Kidney tubule cell (primary cell): ENCODE measurements around the gene ICAM5.
"Not testable (repeated sequence)": the region's sequence is repeated elsewhere in the genome, so short reads cannot be mapped to it uniquely, and the experiment has no call there.

Experiments used
- DNase-seq: peaks from one replicate; pipeline ENCODE4 v3.0.0-alpha.2; 2018; ENCODE audit warnings: low spot score

The ICAM5 gene

DNA sequence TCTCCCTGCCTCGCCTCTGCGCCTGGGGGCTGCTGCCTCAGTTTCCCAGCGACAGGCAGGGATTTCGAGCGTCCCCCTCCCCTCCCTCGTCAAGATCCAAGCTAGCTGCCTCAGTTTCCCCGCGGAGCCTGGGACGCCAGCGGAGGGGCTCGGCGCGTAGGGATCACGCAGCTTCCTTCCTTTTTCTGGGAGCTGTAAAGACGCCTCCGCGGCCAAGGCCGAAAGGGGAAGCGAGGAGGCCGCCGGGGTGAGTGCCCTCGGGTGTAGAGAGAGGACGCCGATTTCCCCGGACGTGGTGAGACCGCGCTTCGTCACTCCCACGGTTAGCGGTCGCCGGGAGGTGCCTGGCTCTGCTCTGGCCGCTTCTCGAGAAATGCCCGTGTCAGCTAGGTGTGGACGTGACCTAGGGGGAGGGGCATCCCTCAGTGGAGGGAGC lies 19.6 kb upstream of the ICAM5 start:
- peak; percentile 80 for DNase-seq

DNA sequence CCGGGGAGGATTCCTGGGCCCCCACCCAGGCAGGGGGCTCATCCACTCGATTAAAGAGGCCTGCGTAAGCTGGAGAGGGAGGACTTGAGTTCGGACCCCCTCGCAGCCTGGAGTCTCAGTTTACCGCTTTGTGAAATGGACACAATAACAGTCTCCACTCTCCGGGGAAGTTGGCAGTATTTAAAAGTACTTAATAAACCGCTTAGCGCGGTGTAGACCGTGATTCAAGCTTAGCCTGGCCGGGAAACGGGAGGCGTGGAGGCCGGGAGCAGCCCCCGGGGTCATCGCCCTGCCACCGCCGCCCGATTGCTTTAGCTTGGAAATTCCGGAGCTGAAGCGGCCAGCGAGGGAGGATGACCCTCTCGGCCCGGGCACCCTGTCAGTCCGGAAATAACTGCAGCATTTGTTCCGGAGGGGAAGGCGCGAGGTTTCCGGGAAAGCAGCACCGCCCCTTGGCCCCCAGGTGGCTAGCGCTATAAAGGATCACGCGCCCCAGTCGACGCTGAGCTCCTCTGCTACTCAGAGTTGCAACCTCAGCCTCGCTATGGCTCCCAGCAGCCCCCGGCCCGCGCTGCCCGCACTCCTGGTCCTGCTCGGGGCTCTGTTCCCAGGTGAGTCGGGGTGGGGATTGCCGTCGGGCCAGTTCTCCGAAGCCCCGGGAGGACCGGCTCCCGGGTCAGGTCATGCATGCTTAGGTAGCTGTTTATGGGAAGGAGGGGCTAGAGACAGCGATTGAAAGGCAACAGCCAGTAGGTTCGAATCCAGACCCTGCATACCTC lies 18.9 kb upstream of the ICAM5 start, which contains the start of gene ICAM1:
Gene ICAM1 (plus strand): TSS at position 505 of the 779 bp plus-strand sequence. CDS start 40 bp downstream, at position 545.
- peak; percentile 94 for DNase-seq

DNA sequence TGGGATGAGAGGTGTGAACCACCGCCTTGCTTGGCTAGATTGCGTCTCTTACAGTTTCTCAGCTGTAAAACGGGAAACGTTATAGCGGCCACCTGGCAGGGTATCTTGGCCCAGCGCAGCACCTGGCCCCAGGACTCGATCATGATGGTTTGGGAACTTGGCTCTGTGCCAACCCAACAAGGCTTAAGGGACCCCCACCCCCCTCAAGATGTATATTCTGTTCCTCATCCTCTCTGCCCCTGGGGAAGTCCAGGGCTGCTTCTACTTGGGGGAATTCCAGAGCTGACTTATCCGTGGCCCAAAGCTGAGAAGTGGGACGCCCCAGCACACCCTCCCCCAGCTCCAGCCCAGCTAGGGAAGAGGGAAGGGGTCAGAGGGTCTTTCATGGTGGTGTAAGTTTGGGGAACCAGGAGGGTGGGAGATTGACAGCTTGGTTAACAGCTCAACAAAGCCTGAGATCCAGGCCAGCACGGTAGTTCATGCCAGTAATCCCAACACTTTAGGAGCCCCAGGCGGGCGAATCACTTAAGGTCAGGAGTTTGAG lies 18.1 kb upstream of the ICAM5 start:
- peak; percentile 62 for DNase-seq

DNA sequence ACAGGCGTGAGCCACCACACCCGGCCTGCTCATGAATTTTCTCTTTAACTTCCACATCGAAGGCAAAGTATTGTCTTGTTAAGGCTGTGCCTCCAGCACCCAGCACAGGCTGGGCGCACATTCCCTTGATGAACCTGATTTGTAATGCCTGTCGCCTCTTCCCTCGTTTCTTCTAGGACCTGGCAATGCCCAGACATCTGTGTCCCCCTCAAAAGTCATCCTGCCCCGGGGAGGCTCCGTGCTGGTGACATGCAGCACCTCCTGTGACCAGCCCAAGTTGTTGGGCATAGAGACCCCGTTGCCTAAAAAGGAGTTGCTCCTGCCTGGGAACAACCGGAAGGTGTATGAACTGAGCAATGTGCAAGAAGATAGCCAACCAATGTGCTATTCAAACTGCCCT lies 15.2 kb upstream of the ICAM5 start:
- DNase-seq: no peak

DNA sequence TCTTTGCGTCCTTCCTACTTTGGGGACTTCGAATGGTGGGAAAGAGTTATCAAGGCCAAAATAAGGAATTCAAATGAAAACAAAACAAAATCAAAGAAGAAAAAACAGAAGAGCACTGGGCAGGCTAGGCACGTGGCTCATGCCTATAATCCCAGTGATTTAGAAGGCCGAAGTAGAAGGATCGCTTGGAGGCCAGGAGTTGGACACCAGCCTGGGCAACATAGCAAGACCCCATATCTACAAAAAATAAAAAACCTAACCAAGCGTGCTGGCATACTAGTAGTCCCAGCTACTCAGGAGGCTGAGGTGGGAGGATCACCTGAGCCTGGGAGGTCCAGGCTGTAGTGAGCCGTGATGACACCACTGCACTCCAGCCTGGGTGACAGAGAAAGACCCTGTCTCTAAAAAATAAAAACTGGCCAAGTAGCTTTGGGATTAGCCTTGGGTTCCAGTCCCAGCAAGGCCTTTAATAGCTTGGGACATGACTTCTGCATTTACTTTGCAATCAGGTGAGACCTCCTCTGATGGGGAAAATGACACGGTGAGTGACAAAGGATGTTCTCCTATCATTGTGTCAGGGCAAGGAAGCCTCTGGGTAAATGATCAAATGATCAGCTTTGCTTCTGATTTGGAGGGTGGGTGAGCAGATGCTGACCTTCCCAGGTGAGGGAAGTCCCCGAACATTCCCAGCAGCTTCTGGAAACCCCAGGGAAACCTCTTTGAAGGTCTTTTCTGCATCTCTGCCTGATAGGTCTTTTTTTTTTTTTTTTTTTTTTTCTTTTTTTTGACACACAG lies 11.8 kb upstream of the ICAM5 start:
- DNase-seq: no peak

DNA sequence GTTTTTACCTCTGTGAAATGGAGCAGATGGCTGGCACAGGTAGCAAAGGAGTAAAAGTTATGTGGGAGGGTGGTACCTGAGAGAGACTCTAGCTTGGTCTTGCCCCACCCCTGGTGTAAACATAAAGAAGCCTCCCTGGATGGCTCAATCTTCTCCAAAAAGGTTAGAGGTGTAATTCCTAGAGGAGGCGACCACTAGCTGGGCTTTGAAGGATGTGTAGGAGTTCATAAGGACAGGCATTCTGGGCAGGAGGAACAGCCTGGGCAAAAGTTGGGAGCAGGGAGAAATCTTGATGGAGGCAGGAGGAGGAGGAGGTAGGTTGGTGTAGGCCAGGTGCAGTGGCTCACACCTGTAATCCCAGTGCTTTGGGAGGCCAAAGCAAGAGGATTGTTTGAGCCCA lies 10.8 kb upstream of the ICAM5 start:
- no peak for DNase-seq

DNA sequence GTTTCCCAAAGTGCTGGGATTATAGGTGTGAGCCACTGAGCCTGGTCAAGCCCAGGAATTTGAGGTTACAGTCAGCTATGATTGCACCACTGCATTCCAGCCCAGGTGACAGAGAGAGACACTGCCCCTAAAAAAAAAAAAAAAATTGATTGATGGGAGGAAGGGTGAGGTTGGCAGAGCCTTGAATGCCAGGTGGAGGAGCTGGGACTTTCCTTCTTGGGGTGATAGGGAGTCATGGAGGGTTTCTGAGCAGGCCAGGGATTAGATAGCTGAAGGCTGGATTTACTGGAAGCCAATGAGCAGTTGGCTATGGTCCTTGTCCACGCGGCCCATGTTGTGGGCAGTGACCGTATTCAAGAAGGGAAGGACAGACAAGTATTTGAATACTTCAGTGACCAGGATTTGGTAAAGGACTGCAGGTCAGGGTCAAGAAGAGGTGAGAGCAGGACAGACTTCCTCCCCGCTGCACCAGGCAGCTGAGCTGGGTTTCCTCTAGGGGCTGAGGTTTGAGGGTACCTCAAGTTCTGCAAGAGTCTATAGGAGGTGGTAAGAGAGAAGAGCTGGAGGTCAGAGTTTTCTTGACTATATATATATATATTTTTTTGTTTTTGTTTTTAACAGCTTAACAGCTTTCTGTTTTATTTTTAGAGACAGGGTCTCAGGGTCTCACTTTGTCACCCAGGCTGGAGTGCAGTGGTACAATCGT lies 9.9 kb upstream of the ICAM5 start:
- no peak for DNase-seq

DNA sequence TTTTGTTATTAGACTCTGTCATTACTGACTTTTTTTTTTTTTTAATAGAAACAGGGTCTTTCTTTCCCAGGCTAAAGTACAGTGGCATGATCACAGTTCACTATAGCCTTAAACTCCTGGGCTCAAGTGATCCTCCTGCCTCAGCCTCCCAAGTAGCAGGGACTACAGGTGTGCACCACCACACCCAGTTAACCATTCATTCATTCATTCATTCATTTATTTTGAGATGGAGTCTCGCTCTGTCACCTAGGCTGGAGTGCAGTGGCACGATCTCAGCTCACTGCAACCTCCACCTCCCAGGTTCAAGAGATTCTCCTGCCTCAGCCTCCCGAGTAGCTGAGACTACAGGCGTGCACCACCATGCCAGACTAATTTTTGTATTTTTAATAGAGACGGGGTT lies 7.7 kb upstream of the ICAM5 start:
- not testable (repeated sequence) for DNase-seq

DNA sequence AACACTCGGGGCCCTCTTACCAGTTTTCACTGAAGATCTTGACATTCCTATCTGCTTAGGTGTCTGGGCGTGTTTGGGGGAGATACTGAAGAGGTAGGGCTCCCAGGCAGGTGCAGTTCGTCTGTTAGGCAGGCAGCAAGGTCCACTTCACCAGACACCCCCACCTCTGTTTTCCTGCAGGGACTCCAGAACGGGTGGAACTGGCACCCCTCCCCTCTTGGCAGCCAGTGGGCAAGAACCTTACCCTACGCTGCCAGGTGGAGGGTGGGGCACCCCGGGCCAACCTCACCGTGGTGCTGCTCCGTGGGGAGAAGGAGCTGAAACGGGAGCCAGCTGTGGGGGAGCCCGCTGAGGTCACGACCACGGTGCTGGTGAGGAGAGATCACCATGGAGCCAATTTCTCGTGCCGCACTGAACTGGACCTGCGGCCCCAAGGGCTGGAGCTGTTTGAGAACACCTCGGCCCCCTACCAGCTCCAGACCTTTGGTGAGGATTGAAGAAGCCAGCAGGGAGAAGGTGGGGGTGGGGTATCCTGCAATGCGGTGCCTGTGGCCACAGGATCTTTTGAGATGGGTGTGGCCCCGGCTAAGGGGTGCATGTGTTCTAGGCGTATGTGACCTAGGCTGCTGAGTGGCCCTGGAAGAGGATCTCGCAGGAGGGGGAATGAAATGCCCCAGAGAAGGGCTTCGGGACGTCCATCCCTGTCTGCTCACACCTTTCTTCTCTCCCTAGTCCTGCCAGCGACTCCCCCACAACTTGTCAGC lies 6.3 kb upstream of the ICAM5 start:
- DNase-seq: no peak

DNA sequence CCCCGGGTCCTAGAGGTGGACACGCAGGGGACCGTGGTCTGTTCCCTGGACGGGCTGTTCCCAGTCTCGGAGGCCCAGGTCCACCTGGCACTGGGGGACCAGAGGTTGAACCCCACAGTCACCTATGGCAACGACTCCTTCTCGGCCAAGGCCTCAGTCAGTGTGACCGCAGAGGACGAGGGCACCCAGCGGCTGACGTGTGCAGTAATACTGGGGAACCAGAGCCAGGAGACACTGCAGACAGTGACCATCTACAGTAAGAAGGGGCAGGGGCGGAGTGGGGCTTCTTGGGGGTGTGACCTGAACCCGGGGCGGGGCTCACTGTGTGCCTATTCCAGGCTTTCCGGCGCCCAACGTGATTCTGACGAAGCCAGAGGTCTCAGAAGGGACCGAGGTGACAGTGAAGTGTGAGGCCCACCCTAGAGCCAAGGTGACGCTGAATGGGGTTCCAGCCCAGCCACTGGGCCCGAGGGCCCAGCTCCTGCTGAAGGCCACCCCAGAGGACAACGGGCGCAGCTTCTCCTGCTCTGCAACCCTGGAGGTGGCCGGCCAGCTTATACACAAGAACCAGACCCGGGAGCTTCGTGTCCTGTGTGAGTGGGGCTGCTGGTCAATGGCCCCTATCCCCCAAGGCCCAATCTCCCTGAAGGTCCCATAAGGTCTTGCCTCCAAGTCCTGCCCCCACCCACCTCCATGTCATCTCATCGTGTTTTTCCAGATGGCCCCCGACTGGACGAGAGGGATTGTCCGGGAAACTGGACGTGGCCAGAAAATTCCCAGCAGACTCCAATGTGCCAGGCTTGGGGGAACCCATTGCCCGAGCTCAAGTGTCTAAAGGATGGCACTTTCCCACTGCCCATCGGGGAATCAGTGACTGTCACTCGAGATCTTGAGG lies 5.4 kb upstream of the ICAM5 start:
- DNase-seq: no peak

DNA sequence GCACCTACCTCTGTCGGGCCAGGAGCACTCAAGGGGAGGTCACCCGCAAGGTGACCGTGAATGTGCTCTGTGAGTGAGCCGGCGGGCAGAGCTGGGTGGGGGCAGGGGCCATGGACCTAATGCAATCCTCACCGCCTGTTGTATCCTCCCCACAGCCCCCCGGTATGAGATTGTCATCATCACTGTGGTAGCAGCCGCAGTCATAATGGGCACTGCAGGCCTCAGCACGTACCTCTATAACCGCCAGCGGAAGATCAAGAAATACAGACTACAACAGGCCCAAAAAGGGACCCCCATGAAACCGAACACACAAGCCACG lies 4.8 kb upstream of the ICAM5 start:
- DNase-seq: no peak

DNA sequence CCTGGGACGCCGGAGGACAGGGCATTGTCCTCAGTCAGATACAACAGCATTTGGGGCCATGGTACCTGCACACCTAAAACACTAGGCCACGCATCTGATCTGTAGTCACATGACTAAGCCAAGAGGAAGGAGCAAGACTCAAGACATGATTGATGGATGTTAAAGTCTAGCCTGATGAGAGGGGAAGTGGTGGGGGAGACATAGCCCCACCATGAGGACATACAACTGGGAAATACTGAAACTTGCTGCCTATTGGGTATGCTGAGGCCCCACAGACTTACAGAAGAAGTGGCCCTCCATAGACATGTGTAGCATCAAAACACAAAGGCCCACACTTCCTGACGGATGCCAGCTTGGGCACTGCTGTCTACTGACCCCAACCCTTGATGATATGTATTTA lies 4.4 kb upstream of the ICAM5 start:
- no peak for DNase-seq

DNA sequence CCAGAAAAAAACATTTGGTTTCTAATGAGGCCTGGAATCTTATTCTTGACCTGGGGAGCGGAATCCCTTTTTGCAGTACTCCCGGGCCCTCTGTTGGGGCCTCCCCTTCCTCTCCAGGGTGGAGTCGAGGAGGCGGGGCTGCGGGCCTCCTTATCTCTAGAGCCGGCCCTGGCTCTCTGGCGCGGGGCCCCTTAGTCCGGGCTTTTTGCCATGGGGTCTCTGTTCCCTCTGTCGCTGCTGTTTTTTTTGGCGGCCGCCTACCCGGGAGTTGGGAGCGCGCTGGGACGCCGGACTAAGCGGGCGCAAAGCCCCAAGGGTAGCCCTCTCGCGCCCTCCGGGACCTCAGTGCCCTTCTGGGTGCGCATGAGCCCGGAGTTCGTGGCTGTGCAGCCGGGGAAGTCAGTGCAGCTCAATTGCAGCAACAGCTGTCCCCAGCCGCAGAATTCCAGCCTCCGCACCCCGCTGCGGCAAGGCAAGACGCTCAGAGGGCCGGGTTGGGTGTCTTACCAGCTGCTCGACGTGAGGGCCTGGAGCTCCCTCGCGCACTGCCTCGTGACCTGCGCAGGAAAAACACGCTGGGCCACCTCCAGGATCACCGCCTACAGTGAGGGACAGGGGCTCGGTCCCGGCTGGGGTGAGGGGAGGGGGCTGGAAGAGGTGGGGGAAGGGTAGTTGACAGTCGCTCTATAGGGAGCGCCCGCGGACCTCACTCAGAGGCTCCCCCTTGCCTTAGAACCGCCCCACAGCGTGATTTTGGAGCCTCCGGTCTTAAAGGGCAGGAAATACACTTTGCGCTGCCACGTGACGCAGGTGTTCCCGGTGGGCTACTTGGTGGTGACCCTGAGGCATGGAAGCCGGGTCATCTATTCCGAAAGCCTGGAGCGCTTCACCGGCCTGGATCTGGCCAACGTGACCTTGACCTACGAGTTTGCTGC lies 2.7 kb upstream of the ICAM5 start, which contains the start of gene ICAM4:
Gene ICAM4 (plus strand): TSS at position 153 of the 935 bp plus-strand sequence. CDS start 58 bp downstream, at position 211.
- DNase-seq: peak; percentile 44

DNA sequence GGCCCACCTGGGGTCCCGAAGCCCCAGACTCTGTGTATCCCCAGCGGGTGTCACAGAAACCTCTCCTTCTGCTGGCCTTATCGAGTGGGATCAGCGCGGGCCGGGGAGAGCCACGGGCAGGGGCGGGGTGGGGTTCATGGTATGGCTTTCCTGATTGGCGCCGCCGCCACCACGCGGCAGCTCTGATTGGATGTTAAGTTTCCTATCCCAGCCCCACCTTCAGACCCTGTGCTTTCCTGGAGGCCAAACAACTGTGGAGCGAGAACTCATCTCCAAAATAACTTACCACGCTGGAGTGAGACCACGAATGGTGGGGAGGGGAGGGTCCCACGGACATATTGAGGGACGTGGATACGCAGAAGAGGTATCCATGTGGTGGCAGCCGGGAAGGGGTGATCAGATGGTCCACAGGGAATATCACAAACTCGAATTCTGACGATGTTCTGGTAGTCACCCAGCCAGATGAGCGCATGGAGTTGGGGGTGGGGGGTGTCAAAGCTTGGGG lies 1.0 kb upstream of the ICAM5 start:
- peak; percentile 48 for DNase-seq

DNA sequence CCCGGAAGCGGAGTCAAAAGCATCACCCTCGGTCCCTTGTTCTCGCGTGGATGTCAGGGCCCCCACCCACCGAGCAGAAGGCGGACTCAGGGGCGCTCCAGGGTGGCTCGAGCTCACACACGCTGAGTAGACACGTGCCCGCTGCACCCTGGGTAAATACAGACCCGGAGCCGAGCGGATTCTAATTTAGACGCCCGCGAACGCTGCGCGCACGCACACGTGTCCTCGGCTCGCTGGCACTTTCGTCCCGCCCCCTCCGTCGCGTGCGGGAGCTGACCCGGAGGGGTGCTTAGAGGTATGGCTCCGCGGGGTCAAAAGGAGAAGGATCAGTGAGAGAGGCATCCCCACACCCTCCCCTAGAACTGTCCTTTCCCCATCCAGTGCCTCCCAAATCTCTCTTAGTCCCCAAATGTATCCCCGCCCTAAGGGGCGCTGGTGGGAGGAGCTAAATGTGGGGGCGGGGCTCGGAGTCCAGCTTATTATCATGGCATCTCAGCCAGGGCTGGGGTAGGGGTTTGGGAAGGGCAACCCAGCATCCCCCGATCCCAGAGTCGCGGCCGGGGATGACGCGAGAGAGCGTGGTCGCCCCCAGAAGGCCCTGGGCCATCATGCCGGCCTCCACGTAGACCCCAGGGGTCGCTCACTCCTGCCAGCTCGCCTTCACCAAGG lies 451 bp upstream of the ICAM5 start:
- peak; percentile 39 for DNase-seq

DNA sequence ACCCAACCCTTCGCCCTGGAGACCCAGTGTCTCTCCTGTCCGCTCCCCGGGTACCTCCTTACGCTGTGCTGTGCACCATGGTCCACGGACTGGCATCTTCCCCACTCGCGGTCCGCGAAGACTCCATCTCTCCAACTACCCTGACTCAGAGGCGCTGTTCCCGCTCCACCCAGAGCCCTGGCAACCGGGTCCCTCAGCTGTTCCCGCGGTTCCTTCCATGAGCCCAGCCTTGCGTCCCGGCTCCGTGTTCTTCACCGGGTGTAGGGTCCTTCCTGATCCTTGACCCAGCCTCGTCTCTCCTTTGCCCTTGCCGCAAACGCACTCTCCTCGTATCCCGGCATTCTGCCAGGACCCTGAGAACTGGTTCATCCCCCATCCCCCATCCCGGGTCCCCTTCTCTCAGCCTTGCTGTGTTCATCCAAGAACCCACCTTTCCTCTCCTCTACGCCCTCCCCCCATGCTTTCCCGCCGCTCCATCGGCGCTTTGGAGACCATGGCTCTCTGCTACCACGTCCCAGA lies 664 bp downstream of the ICAM5 start:
- DNase-seq: no peak

DNA sequence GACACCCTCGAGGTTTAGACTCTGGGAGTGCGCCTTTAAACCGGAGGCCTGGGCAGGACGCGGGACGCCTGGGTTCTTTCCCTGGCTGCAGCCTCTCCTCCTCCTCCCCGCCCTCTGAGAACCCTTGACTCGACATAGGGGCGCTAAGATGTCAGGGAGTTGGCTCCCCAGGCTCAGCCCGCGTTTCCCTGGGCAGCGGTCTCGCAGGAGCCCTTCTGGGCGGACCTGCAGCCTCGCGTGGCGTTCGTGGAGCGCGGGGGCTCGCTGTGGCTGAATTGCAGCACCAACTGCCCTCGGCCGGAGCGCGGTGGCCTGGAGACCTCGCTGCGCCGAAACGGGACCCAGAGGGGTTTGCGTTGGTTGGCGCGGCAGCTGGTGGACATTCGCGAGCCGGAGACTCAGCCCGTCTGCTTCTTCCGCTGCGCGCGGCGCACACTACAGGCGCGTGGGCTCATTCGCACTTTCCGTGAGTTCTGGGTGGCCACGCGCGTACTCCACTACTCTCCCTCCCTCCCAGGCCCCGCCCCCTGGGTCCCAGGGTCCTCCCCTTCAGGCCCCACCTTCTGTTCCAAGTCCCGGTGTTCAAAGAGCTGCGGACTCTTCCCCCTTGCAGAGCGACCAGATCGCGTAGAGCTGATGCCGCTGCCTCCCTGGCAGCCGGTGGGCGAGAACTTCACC lies 1.3 kb downstream of the ICAM5 start:
- peak; percentile 34 for DNase-seq
